Spleen (tissue), 11 donors: Measurements from ENCODE around the gene HGF. TPM values are rescaled to one million over a fixed set of nuclear protein-coding genes. Genes with fewer than 3 reads are reported as not detected.

Source experiments
- DNase-seq: peaks from one replicate; pipeline ENCODE4 v3.0.0-alpha.2; 2020
- H3K27ac ChIP-seq, 8 donors: fragments of 200-600 bp; sonication (generic) in 7 of 8; 1 replicate in 4 of 8; 2 replicates in 4 of 8; pipeline versions ENCODE4 v1.5.0 to v1.8.0; 2016 to 2021; ENCODE audit warnings: inconsistent platforms in 4 of 8, mild to moderate bottlenecking in 4 of 8, moderate library complexity in 1 of 8
- H3K27me3 ChIP-seq, 7 donors: fragments of 200-600 bp; sonication (generic) in 6 of 7; replicated peaks in 1 of 7; 1 replicate in 4 of 7; 2 replicates in 3 of 7; pipeline versions ENCODE4 v1.5.0 to v1.8.0; 2016 to 2021; ENCODE audit warnings: inconsistent platforms in 3 of 7, mild to moderate bottlenecking in 1 of 7
- H3K36me3 ChIP-seq, 6 donors: fragments of 200-600 bp; sonication (generic) in 5 of 6; 1 replicate in 4 of 6; 2 replicates in 2 of 6; pipeline versions ENCODE4 v1.5.0 to v1.8.0; 2016 to 2021; ENCODE audit warnings: inconsistent platforms in 2 of 6
- H3K4me1 ChIP-seq, 6 donors: fragments of 200-600 bp; sonication (generic) in 5 of 6; 1 replicate in 3 of 6; 2 replicates in 3 of 6; pipeline versions ENCODE4 v1.5.0 to v1.8.0; 2016 to 2021; ENCODE audit warnings: inconsistent platforms in 3 of 6
- H3K4me3 ChIP-seq, 8 donors: fragments of 200-600 bp; sonication (generic) in 7 of 8; 1 replicate in 4 of 8; 2 replicates in 4 of 8; pipeline versions ENCODE4 v1.5.0 to v1.8.0; 2016 to 2021; ENCODE audit warnings: inconsistent platforms in 4 of 8, mild to moderate bottlenecking in 4 of 8, moderate library complexity in 2 of 8
- H3K9me3 ChIP-seq, 8 donors: fragments of 200-600 bp; sonication (generic) in 7 of 8; 1 replicate in 4 of 8; 2 replicates in 4 of 8; pipeline versions ENCODE4 v1.5.0 to v1.8.0; 2016 to 2021; ENCODE audit warnings: inconsistent platforms in 4 of 8
- POLR2A ChIP-seq, 3 donors: fragments of 450-650 bp; IDR thresholded peaks; one replicate each; pipeline ENCODE4 v1.5.1; 2017; ENCODE audit warnings: antibody characterized with exemption in 3 of 3, mild to moderate bottlenecking in 1 of 3
- POLR2AphosphoS5 ChIP-seq, 3 donors: sonication (generic); formaldehyde crosslinking; IDR thresholded peaks; one replicate each; pipeline ENCODE4 v1.5.1; 2017; ENCODE audit warnings: antibody characterized with exemption in 3 of 3
- WGBS, 5 donors: extraction: QIAGEN DNeasy Blood & Tissue Kit in 3 of 5; methylation state at CpG; one replicate each; pipeline versions ENCODE4 v1.1.5 to v1.1.7; 2013 to 2018; 5-methylcytosine and 5-hydroxymethylcytosine counted together
- intact Hi-C: fragments of 100-400 bp; cut with DNase I; formaldehyde crosslinking; loops from one replicate; pipeline ENCODE4 v1.15.0; 2023; ENCODE audit warnings: low total_unique reads
- polyA plus RNA-seq, 3 donors: library from polyadenylated mRNA; stranded (reverse); fragments of 200-250 nt; gene quantifications; one replicate each; pipeline ENCODE4 v1.2.1, GENCODE V29; 2013
- total RNA-seq, 7 donors: library from RNA; depleted of rRNA in 3 of 7; stranded (reverse); fragments of >200 nt in 3 of 7; fragmentation: NEBNext Ultra II Directional in 4 of 7; extraction: Animal tissue kit (Norgen Biotek cat#: 25700) in 4 of 7; gene quantifications; one replicate each; pipeline versions ENCODE4 v1.1.0 to v1.2.1, GENCODE V29; 2016 to 2021
- TF ChIP-seq, protein P1 (sequence below), 11 experiments: fragments of 200-600 bp in 7 of 11; fragments of 450-650 bp in 4 of 11; sonication (generic) in 4 of 11; IDR thresholded peaks in 8 of 11; conservative IDR thresholded peaks in 3 of 11; 1 replicate in 7 of 11; 2 replicates in 4 of 11; pipeline versions ENCODE4 v1.4.0 to v1.8.0; 2016 to 2021; ENCODE audit warnings: antibody characterized with exemption in 11 of 11, inconsistent platforms in 4 of 11, mild to moderate bottlenecking in 1 of 11
- donor health status: healthy with polysubstance abuse.
- donor health status: DM: no; HTN: no; CAD: no; lungs with moderate emphysema.
- donor health status: DM: no; HTN: no; CAD: no.
- donor health status: Bipolar disorder and iron deficiency.
- donor health status: healthy.
- donor health status: DM: no; HTN: no; CAD: no.
- donor health status: DM: yes; HTN: yes; CAD: no.

Gene HGF
- total and polyA plus RNA-seq, 10 donors: 0.80 to 33.6 (median 18.6) TPM

DNA sequence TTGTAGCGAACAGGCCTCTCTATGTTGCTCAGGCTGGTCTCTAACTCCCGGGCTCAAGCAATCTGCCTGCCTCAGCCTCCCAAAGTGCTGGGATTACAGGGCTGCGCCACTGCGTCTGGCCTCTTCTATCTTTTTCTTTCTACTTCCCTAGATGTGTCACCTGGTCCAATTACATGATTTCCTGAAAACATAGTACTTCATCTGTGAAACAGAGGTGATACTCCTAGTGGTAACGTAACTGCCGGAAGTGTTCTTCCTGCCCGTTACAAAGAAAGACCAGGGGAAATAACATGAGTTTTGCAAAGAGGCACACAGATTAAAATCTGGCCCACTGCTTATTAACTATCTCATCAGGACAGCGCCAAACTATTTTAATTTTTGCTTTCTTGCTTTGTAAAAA is 18.4 kb upstream of the HGF start:
- no peak overlapping the region for H3K4me3 ChIP-seq
- intact Hi-C loops: no loop called here
- H3K4me1 ChIP-seq: peaks cover 0 to 5% (median 0%) of the 10 kb centered on the region in 6 donors
- TF ChIP-seq POLR2AphosphoS5 (IDR thresholded peaks at IDR 0.05) (no peak), POLR2A (IDR thresholded peaks at IDR 0.05) (no peak)
- TF ChIP-seq, protein P1, sequence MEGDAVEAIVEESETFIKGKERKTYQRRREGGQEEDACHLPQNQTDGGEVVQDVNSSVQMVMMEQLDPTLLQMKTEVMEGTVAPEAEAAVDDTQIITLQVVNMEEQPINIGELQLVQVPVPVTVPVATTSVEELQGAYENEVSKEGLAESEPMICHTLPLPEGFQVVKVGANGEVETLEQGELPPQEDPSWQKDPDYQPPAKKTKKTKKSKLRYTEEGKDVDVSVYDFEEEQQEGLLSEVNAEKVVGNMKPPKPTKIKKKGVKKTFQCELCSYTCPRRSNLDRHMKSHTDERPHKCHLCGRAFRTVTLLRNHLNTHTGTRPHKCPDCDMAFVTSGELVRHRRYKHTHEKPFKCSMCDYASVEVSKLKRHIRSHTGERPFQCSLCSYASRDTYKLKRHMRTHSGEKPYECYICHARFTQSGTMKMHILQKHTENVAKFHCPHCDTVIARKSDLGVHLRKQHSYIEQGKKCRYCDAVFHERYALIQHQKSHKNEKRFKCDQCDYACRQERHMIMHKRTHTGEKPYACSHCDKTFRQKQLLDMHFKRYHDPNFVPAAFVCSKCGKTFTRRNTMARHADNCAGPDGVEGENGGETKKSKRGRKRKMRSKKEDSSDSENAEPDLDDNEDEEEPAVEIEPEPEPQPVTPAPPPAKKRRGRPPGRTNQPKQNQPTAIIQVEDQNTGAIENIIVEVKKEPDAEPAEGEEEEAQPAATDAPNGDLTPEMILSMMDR (IDR thresholded peaks at IDR 0.05 in 8 of 11, conservative IDR thresholded peaks at IDR 0.05 in 3 of 11): no peak
- H3K27ac ChIP-seq: peak overlapping the region in 2 of 8 donors; percentile 39 to 48
- H3K36me3 ChIP-seq: no peaks in the 10 kb centered on the region
- DNase-seq: no peak
- WGBS, 5 donors: 47 to 74% (median 54%) methylated on average over 8 of the region's 8 CpGs
- no peaks in the 10 kb centered on the region for H3K27me3 ChIP-seq
- H3K9me3 ChIP-seq: no peaks in the 10 kb centered on the region

DNA sequence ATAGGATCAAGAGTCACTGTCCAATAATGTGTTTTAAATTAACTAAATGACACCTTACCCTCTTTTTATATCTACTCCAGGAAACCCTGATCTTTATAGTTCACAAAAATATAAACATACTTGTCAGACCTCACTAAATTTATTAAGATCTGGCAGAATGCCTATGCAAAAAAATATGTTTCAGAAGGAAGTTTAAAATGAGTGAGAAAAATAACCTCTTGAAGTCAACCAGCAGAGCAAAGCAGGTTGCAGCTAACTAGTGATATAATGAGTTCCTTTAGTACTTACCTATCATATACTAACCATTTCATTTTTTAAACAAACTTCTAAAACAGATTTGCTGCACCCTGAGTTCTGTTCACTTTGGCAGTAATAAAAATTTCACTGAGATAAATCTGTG is 14.0 kb upstream of the HGF start:
- no peak for DNase-seq
- no peak overlapping the region for H3K27ac ChIP-seq
- intact Hi-C loops: no loop called here
- H3K27me3 ChIP-seq: no peaks in the 10 kb centered on the region
- peaks cover 0 to 5% (median 0%) of the 10 kb centered on the region in 6 donors for H3K4me1 ChIP-seq
- TF ChIP-seq POLR2AphosphoS5 (IDR thresholded peaks at IDR 0.05) (no peak), POLR2A (IDR thresholded peaks at IDR 0.05) (no peak)
- TF ChIP-seq, protein P1 (IDR thresholded peaks at IDR 0.05 in 8 of 11, conservative IDR thresholded peaks at IDR 0.05 in 3 of 11): no peak
- H3K4me3 ChIP-seq: no peak overlapping the region
- no peaks in the 10 kb centered on the region for H3K36me3 ChIP-seq
- no peaks in the 10 kb centered on the region for H3K9me3 ChIP-seq

DNA sequence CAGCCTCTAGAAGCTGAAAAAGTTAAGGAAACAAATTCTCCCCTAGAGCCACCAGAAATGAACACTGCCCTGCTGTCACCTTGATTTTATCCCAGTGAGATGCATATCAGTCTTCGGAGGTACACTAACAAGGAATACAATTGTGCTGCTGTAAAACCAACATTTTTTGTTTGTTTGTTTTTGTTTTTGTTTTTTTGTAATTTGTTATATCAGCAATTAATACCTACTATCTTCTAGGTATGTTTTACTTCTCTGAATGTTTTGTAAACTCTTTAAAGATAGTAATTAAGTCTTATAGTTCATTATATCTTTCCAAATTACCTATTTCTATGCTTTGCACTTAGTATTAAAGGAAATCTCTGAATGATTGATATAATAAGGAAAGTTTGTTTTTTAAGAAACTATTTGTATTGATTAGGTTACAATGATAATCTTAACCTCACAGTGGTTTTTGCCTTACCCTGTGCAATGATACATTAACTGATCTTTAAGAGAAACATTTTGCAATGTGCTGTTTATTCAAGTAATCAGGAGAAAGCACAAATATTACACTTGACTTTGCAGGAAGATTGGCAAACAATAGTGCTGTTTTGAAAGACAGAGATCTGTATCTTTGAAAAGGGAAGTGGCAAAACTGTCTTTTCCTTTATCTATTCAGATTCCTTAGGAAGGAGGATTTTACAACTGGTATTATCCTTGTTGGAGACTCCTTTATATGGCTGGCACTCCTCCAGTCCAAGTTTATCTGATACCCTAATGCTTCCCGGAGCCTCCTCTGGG is 11.3 kb upstream of the HGF start:
- WGBS, 5 donors: 55 to 65% (median 60%) methylated on average over 2 of the region's 2 CpGs
- no peaks in the 10 kb centered on the region for H3K9me3 ChIP-seq
- no peak for DNase-seq
- H3K27ac ChIP-seq: peak overlapping the region in 3 of 8 donors; percentile 16 to 55 (median 54)
- TF ChIP-seq, protein P1 (IDR thresholded peaks at IDR 0.05 in 8 of 11, conservative IDR thresholded peaks at IDR 0.05 in 3 of 11): no peak
- TF ChIP-seq POLR2A (IDR thresholded peaks at IDR 0.05): no peak
- no peak overlapping the region for H3K4me3 ChIP-seq
- H3K4me1 ChIP-seq: peaks cover 0 to 13% (median 0%) of the 10 kb centered on the region in 6 donors
- no peaks in the 10 kb centered on the region for H3K36me3 ChIP-seq
- no peaks in the 10 kb centered on the region for H3K27me3 ChIP-seq
- intact Hi-C loops: no loop called here

DNA sequence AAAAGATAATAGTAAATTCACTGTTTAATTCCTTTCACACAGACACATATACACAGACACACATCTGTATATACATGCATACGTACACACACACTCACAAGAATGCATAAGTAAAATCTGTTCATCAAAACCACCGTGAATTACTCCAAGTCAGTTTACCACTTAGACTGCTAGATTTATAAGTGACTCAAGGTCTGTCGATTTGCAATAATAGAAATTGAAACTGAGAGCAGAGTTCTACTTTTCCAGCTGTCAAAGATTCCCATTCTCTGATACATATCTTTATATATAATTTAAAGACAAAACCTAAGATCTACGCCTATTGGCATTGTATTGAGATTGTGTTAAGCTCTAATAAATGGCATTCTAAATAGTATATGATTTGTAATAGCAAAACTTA is 9.9 kb upstream of the HGF start:
- H3K27ac ChIP-seq: no peak overlapping the region
- no peaks in the 10 kb centered on the region for H3K27me3 ChIP-seq
- 81 to 87% (median 84%) methylated on average over 4 of the region's 4 CpGs for WGBS, 5 donors
- H3K4me1 ChIP-seq: peaks cover 0 to 13% (median 0%) of the 10 kb centered on the region in 6 donors
- no peaks in the 10 kb centered on the region for H3K9me3 ChIP-seq
- H3K4me3 ChIP-seq: no peak overlapping the region
- intact Hi-C loops: no loop called here
- no peaks in the 10 kb centered on the region for H3K36me3 ChIP-seq
- no peak for DNase-seq
- TF ChIP-seq, protein P1 (IDR thresholded peaks at IDR 0.05 in 8 of 11, conservative IDR thresholded peaks at IDR 0.05 in 3 of 11): no peak
